Neural cell (in vitro differentiated cells): ENCODE measurements around the gene SUN1. TPM values are rescaled to one million over a fixed set of nuclear protein-coding genes. Genes with fewer than 3 reads are reported as not detected.

Source experiments
- H2AFZ ChIP-seq: fragments of 200-600, 300-800 bp; sonication (generic), shearing (Covaris generic); 2 replicates; pipeline ENCODE4 v1.6.0; 2014; ENCODE audit warnings: low read depth, mild to moderate bottlenecking, antibody characterized with exemption, low read length, moderate library complexity
- H3F3A ChIP-seq: fragments of 200-600 bp; shearing (Covaris generic); 2 replicates; pipeline ENCODE4 v1.6.1; 2016; ENCODE audit warnings: mild to moderate bottlenecking, moderate library complexity, mixed read lengths, antibody characterized with exemption, low read length; ENCODE audit not compliant: insufficient read depth, poor library complexity, severe bottlenecking
- H3K27ac ChIP-seq: fragments of 200-600, 300-800 bp; sonication (generic), shearing (Covaris generic); 2 replicates; pipeline ENCODE4 v1.5.1; 2014; ENCODE audit warnings: mild to moderate bottlenecking, low read length, moderate library complexity
- H3K27me3 ChIP-seq: fragments of 300-800, 200-600 bp; sonication (generic), shearing (Covaris generic); 2 replicates; pipeline ENCODE4 v1.6.0; 2014; ENCODE audit warnings: mild to moderate bottlenecking, low read depth, low read length, moderate library complexity; ENCODE audit not compliant: insufficient read depth
- H3K36me3 ChIP-seq: fragments of 300-800, 200-600 bp; sonication (generic), shearing (Covaris generic); 2 replicates; pipeline ENCODE4 v1.5.1; 2014; ENCODE audit warnings: mild to moderate bottlenecking, antibody characterized with exemption, low read length, moderate library complexity; ENCODE audit not compliant: insufficient read depth
- H3K4me2 ChIP-seq: fragments of 300-800, 200-600 bp; sonication (generic), shearing (Covaris generic); 2 replicates; pipeline ENCODE4 v1.6.0; 2014; ENCODE audit warnings: mild to moderate bottlenecking, low read length
- H3K4me3 ChIP-seq: fragments of 300-800, 200-600 bp; sonication (generic), shearing (Covaris generic); 2 replicates; pipeline ENCODE4 v1.5.1; 2014; ENCODE audit warnings: mild to moderate bottlenecking, low read length, moderate library complexity
- H3K79me2 ChIP-seq: fragments of 200-600 bp; shearing (Covaris generic); replicated peaks from 2 replicates; pipeline ENCODE4 v1.6.0; 2014; ENCODE audit warnings: mild to moderate bottlenecking, low read length, moderate library complexity; ENCODE audit not compliant: insufficient read depth
- H3K9ac ChIP-seq: fragments of 300-800, 200-600 bp; sonication (generic), shearing (Covaris generic); 2 replicates; pipeline ENCODE4 v1.6.1; 2016; ENCODE audit warnings: mild to moderate bottlenecking, low read length, mixed read lengths
- H3K9me2 ChIP-seq: fragments of 200-600 bp; shearing (Covaris generic); 2 replicates; pipeline ENCODE4 v1.6.1; 2016; ENCODE audit warnings: mild to moderate bottlenecking, low read length, mixed read lengths; ENCODE audit not compliant: insufficient read depth
- H3K9me3 ChIP-seq: fragments of 200-600, 300-800 bp; sonication (generic), shearing (Covaris generic); 2 replicates; pipeline ENCODE4 v1.6.1; 2016; ENCODE audit warnings: mild to moderate bottlenecking, mixed run types, low read length, moderate library complexity, mixed read lengths
- H4K20me1 ChIP-seq: fragments of 200-600 bp; shearing (Covaris generic); 2 replicates; pipeline ENCODE4 v1.6.1; 2016; ENCODE audit warnings: mild to moderate bottlenecking, mixed run types; ENCODE audit not compliant: insufficient read depth
- CTCF ChIP-seq: fragments of 450-650 bp; IDR thresholded peaks from 2 replicates; pipeline ENCODE4 v1.5.1; 2014; ENCODE audit warnings: antibody characterized with exemption, mild to moderate bottlenecking, moderate library complexity; ENCODE audit not compliant: poor library complexity, severe bottlenecking
- EP300 ChIP-seq: fragments of 450-650 bp; conservative IDR thresholded peaks from 2 replicates; pipeline ENCODE4 v1.6.1; 2014; ENCODE audit warnings: antibody characterized with exemption, mild to moderate bottlenecking, moderate library complexity; ENCODE audit not compliant: poor library complexity, severe bottlenecking
- EZH2 ChIP-seq: fragments of 200-600, 300-800 bp; shearing (Covaris generic), sonication (generic); IDR thresholded peaks from 2 replicates; pipeline ENCODE4 v1.6.1; 2014; ENCODE audit warnings: antibody characterized with exemption, low read length, borderline replicate concordance, mild to moderate bottlenecking; ENCODE audit not compliant: insufficient read depth, poor library complexity, severe bottlenecking
- MXI1 ChIP-seq: fragments of 450-650 bp; conservative IDR thresholded peaks from 2 replicates; pipeline ENCODE4 v1.6.1; 2014; ENCODE audit warnings: antibody characterized with exemption, mild to moderate bottlenecking; ENCODE audit not compliant: poor library complexity, severe bottlenecking
- POLR2AphosphoS5 ChIP-seq: IDR thresholded peaks from 2 replicates; pipeline ENCODE4 v1.6.1; 2012
- RAD21 ChIP-seq: fragments of 450-650 bp; conservative IDR thresholded peaks from 2 replicates; pipeline ENCODE4 v1.6.1; 2014; ENCODE audit warnings: antibody characterized with exemption, mild to moderate bottlenecking, moderate library complexity
- REST ChIP-seq: IDR thresholded peaks from 2 replicates; pipeline ENCODE4 v1.6.1; 2012; ENCODE audit warnings: borderline replicate concordance
- SMC3 ChIP-seq: fragments of 450-650 bp; conservative IDR thresholded peaks from 2 replicates; pipeline ENCODE4 v1.6.1; 2014; ENCODE audit warnings: antibody characterized with exemption, mild to moderate bottlenecking, moderate library complexity; ENCODE audit not compliant: poor library complexity
- TAF1 ChIP-seq: IDR thresholded peaks from 2 replicates; pipeline ENCODE4 v1.6.1; 2012; ENCODE audit warnings: low read depth
- polyA plus RNA-seq: library from polyadenylated mRNA; depleted of rRNA; stranded (reverse); fragments of >200 nt; gene quantifications from 2 replicates; pipeline ENCODE4 v1.2.3, GENCODE V29; 2014

The SUN1 gene
- polyA plus RNA-seq, 1 donor from 2014 or later: 309 TPM

- no peak overlapping the region for H3K4me2 ChIP-seq
- H3F3A ChIP-seq: no peaks in the 10 kb centered on the region
- H3K27me3 ChIP-seq: no peaks in the 10 kb centered on the region
- H3K36me3 ChIP-seq: no peaks in the 10 kb centered on the region
- H3K4me3 ChIP-seq: peak overlapping the region; percentile 27
- H3K27ac ChIP-seq: peak overlapping the region; percentile 24
- H3K79me2 ChIP-seq: no peaks in the 10 kb centered on the region
- no peaks in the 10 kb centered on the region for H4K20me1 ChIP-seq
- TF ChIP-seq SMC3 (no peak), EZH2 (no peak)
- no peak overlapping the region for H2AFZ ChIP-seq
- no peaks in the 10 kb centered on the region for H3K9me2 ChIP-seq
- peak overlapping the region; percentile 12 for H3K9ac ChIP-seq
- H3K9me3 ChIP-seq: no peaks in the 10 kb centered on the region
Observed at GRCh38 chr7:910931-911431, 78.7 kb downstream of the SUN1 start.

- no peaks in the 10 kb centered on the region for H3K36me3 ChIP-seq
- H3K4me3 ChIP-seq: no peak overlapping the region
- no peaks in the 10 kb centered on the region for H3K9me2 ChIP-seq
- H3K27me3 ChIP-seq: no peaks in the 10 kb centered on the region
- no peaks in the 10 kb centered on the region for H4K20me1 ChIP-seq
- no peak overlapping the region for H3K9ac ChIP-seq
- H3K79me2 ChIP-seq: no peaks in the 10 kb centered on the region
- TF ChIP-seq CTCF (no peak), POLR2AphosphoS5 (no peak), RAD21 (no peak), SMC3 (no peak), EP300 (no peak), MXI1 (no peak), EZH2 (no peak), TAF1 (no peak), REST (no peak)
- H2AFZ ChIP-seq: no peak overlapping the region
- no peak overlapping the region for H3K27ac ChIP-seq
- H3K9me3 ChIP-seq: no peaks in the 10 kb centered on the region
- no peak overlapping the region for H3K4me2 ChIP-seq
- no peaks in the 10 kb centered on the region for H3F3A ChIP-seq
Observed at GRCh38 chr7:911791-912480, 79.7 kb downstream of the SUN1 start.
